ENCODE data around the gene WDR7. TPM values are rescaled to one million over a fixed set of nuclear protein-coding genes. Genes with fewer than 3 reads are reported as not detected.

Gene WDR7
- total RNA-seq, 2 donors from 2014 or later: 47.0 to 62.2 TPM

GRCh38 chr18:56967035-56967434, 315.9 kb downstream of the WDR7 start:
- H3K27ac Mint-ChIP-seq: no peak overlapping the region
- H3K4me3 Mint-ChIP-seq: no peak overlapping the region
- H3K4me1 Mint-ChIP-seq: peaks cover 5% of the 10 kb centered on the region
- DNase-seq (no peak), ATAC-seq (no peak)
- H3K36me3 Mint-ChIP-seq (ENCODE audit: low read depth): peaks cover 14% of the 10 kb centered on the region
- no peaks in the 10 kb centered on the region for H3K9me3 ChIP-seq (ENCODE audit: control insufficient read depth, low read length, poor library complexity, severe bottlenecking)
- no peaks in the 10 kb centered on the region for H3K27me3 Mint-ChIP-seq

DNA sequence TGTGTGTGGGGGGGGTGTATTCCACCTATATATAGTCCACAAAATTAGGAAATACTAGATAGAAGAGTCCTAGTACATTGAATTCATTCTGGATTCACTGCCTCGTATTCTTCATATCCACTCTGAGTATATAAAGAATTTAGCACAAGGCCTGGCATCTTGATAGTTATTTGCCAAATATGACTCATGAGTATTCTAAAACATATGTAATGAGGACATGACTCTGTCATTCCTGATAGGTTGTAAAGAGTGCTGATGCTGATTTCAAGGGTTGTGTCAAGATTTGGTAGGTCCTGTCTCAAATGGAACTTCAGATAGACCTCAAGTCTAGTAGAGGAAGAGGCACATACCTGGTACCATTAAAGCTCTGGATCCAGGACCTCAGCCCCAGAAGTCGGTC, 322.3 kb downstream of the WDR7 start:
- DNase-seq (no peak), ATAC-seq (no peak)
- peaks cover 9% of the 10 kb centered on the region for H3K4me1 Mint-ChIP-seq
- no peak overlapping the region for H3K27ac Mint-ChIP-seq
- no peak overlapping the region for H3K4me3 Mint-ChIP-seq
- no peaks in the 10 kb centered on the region for H3K9me3 ChIP-seq (ENCODE audit: control insufficient read depth, low read length, poor library complexity, severe bottlenecking)
- H3K27me3 Mint-ChIP-seq: no peaks in the 10 kb centered on the region
- H3K36me3 Mint-ChIP-seq (ENCODE audit: low read depth): peaks cover 18% of the 10 kb centered on the region

- H3K27ac Mint-ChIP-seq: no peak overlapping the region
- H3K27me3 Mint-ChIP-seq: no peaks in the 10 kb centered on the region
- DNase-seq (no peak), ATAC-seq (no peak)
- H3K9me3 ChIP-seq (ENCODE audit: control insufficient read depth, low read length, poor library complexity, severe bottlenecking): no peaks in the 10 kb centered on the region
- no peak overlapping the region for H3K4me3 Mint-ChIP-seq
- H3K36me3 Mint-ChIP-seq (ENCODE audit: low read depth): peaks cover 12% of the 10 kb centered on the region
- H3K4me1 Mint-ChIP-seq: peaks cover 5% of the 10 kb centered on the region
Measured at GRCh38 chr18:56974141-56974540, 323.0 kb downstream of the WDR7 start.

DNA sequence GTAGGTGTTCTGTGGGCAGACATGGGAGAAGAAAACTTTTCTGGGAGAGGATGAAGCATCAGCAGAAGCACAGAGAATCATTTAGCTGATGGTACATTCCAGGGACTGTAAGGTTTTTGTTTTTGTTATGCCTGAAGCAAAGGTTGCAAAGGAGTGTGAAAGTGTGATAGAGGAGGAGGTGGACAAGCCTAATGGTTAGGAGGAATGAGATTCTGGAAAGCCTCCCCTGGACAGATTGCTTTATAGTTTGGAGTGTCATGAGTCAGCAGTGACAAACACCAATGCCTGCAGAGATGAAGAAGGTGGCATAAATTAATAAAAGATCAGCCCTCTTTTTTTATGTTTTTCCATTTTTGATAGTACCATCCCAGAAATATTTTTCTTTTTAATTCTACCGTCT, 324.1 kb downstream of the WDR7 start:
- no peak overlapping the region for H3K27ac Mint-ChIP-seq
- peaks cover 5% of the 10 kb centered on the region for H3K4me1 Mint-ChIP-seq
- ATAC-seq (no peak), DNase-seq (no peak)
- no peaks in the 10 kb centered on the region for H3K27me3 Mint-ChIP-seq
- peaks cover 7% of the 10 kb centered on the region for H3K36me3 Mint-ChIP-seq (ENCODE audit: low read depth)
- no peak overlapping the region for H3K4me3 Mint-ChIP-seq
- no peaks in the 10 kb centered on the region for H3K9me3 ChIP-seq (ENCODE audit: control insufficient read depth, low read length, poor library complexity, severe bottlenecking)

GRCh38 chr18:56977309-56977708, 326.1 kb downstream of the WDR7 start:
- Mint-ChIP-seq H3K4me3 (no peak overlapping the region), H3K27me3 (no peaks in the 10 kb centered on the region), H3K4me1 (peaks cover 10% of the 10 kb centered on the region), H3K36me3 (ENCODE audit: low read depth) (peaks cover 11% of the 10 kb centered on the region), H3K27ac (no peak overlapping the region)
- ATAC-seq: no peak
- H3K9me3 ChIP-seq (ENCODE audit: control insufficient read depth, low read length, poor library complexity, severe bottlenecking): no peaks in the 10 kb centered on the region
- DNase-seq: no peak

DNA sequence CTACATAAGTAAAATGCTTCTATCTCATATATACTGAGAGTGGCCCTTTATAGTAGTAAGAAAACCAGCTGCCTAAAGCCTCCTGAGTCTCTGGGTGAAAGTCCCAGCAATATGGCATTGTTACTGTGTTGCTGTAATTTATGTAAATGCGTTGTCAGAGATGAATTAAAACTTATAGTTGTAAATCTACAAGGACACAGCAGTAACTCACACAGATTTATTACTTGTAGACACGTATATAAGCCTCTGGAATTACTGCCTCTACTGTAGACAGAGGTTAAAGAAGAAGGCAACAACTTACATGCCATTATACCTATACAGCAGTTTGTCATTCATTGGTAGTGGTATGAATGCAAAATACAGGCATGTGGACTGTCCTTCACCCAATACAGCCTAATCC, 326.6 kb downstream of the WDR7 start:
- Mint-ChIP-seq H3K27me3 (no peaks in the 10 kb centered on the region), H3K27ac (no peak overlapping the region), H3K36me3 (ENCODE audit: low read depth) (peaks cover 11% of the 10 kb centered on the region), H3K4me3 (no peak overlapping the region), H3K4me1 (peaks cover 9% of the 10 kb centered on the region)
- H3K9me3 ChIP-seq (ENCODE audit: control insufficient read depth, low read length, poor library complexity, severe bottlenecking): no peaks in the 10 kb centered on the region
- no peak for DNase-seq
- no peak for ATAC-seq

DNA sequence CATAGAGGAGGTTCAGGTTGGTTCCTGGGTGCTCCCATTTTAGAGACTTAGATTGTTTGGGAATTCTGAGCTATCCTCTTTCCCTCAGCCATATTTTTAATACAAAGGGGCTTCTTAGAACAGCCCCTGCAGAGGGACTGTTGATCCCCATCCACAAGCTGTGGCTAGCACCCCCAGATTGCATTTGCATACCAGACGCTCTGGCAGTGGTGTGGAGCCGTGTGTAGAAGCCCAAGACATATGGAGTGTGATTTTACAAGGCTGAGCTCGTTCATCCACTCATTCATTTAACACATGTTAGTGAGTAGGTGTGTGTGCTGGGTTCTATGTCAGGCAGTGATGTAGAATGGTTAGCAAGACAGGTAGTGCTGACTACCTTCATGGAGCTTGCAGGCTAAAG, 329.0 kb downstream of the WDR7 start:
- H3K27me3 Mint-ChIP-seq: no peaks in the 10 kb centered on the region
- ATAC-seq (no peak), DNase-seq (no peak)
- H3K36me3 Mint-ChIP-seq (ENCODE audit: low read depth): peaks cover 9% of the 10 kb centered on the region
- H3K9me3 ChIP-seq (ENCODE audit: control insufficient read depth, low read length, poor library complexity, severe bottlenecking): no peaks in the 10 kb centered on the region
- H3K4me3 Mint-ChIP-seq: no peak overlapping the region
- H3K4me1 Mint-ChIP-seq: peaks cover 9% of the 10 kb centered on the region
- H3K27ac Mint-ChIP-seq: no peak overlapping the region

DNA sequence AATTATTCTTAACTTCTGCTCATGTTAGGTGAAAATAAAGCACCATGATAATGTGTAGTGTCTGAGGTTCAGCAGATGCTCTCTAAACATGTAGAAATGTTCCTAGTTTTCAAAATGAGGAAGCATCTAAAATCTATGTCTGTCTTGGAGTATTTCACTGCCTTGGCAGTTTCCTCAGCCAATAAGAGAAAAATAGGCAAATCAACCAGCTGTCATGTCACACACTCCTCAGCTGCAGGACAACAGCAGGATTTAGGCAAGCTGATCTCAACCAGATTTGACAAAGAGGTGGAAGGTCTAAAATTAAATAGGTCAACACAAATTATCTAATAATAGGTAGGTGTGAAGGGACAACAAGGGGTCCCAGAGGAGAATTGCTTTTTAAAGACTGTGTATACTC, 331.6 kb downstream of the WDR7 start:
- ATAC-seq (no peak), DNase-seq (no peak)
- Mint-ChIP-seq H3K4me1 (peaks cover 9% of the 10 kb centered on the region), H3K36me3 (ENCODE audit: low read depth) (peaks cover 7% of the 10 kb centered on the region), H3K27me3 (no peaks in the 10 kb centered on the region), H3K4me3 (no peak overlapping the region), H3K27ac (no peak overlapping the region)
- H3K9me3 ChIP-seq (ENCODE audit: control insufficient read depth, low read length, poor library complexity, severe bottlenecking): no peaks in the 10 kb centered on the region

DNA sequence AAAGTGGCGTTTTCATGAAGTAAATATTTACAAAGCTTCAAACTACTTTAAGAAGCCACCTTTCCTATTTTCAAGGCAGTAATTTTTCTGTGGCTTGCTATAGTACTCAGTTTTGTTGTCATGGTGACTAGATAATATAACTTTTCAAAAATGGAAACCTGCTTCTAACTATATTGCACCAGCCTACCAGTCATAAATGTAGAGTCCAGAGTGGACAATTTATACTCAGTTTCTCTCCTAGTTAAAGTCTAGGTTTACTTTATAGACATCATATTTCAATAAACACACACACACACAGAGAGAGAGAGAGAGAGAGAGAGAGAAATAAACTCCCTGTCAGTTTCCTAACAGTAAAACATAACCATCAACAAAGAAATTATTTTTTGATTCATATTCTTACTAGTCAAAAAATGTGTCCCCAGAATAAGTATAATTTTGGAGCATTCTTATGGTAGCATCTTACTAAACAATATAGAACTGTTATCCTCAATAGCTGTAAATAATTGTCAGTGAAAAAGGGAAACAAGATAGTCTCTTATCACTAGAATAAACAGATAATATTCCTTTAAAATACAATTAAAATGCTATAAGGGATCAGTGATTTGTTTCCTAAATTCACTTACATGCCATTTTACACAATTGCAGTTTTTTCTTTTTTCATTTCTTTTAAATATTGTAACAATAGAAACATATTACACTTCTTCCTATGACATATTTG, 332.3 kb downstream of the WDR7 start:
- Mint-ChIP-seq H3K36me3 (ENCODE audit: low read depth) (peaks cover 7% of the 10 kb centered on the region), H3K27ac (no peak overlapping the region), H3K4me3 (no peak overlapping the region), H3K4me1 (peaks cover 9% of the 10 kb centered on the region), H3K27me3 (no peaks in the 10 kb centered on the region)
- H3K9me3 ChIP-seq (ENCODE audit: control insufficient read depth, low read length, poor library complexity, severe bottlenecking): no peaks in the 10 kb centered on the region
- no peak for ATAC-seq
- no peak for DNase-seq

GRCh38 chr18:56984731-56985130, 333.6 kb downstream of the WDR7 start:
- Mint-ChIP-seq H3K36me3 (ENCODE audit: low read depth) (peaks cover 7% of the 10 kb centered on the region), H3K27ac (no peak overlapping the region), H3K4me1 (peaks cover 9% of the 10 kb centered on the region), H3K27me3 (no peaks in the 10 kb centered on the region), H3K4me3 (no peak overlapping the region)
- H3K9me3 ChIP-seq (ENCODE audit: control insufficient read depth, low read length, poor library complexity, severe bottlenecking): no peaks in the 10 kb centered on the region
- ATAC-seq (no peak), DNase-seq (no peak)

DNA sequence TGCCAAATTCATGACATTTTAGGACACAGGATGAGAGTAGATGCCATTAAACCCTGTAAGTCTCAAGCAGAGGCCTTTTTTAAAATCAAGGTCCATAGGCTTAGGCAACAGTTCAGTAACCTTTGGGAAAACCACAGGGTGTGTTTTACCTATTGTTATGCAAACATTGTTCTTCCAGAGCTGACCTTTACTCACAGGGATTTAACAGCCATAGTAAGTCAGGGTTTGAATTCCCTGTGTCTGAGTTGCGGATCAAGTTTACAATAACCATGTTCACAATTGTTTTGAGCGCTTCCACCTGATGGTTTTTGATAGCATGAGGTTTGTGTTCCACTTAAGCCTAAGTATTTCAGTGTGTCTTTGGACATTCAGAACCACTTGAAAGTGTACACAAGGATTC, 335.7 kb downstream of the WDR7 start:
- no peaks in the 10 kb centered on the region for H3K9me3 ChIP-seq (ENCODE audit: control insufficient read depth, low read length, poor library complexity, severe bottlenecking)
- no peaks in the 10 kb centered on the region for H3K4me1 Mint-ChIP-seq
- peaks cover 3% of the 10 kb centered on the region for H3K36me3 Mint-ChIP-seq (ENCODE audit: low read depth)
- no peaks in the 10 kb centered on the region for H3K27me3 Mint-ChIP-seq
- DNase-seq: no peak
- ATAC-seq: no peak
- no peak overlapping the region for H3K27ac Mint-ChIP-seq
- no peak overlapping the region for H3K4me3 Mint-ChIP-seq

DNA sequence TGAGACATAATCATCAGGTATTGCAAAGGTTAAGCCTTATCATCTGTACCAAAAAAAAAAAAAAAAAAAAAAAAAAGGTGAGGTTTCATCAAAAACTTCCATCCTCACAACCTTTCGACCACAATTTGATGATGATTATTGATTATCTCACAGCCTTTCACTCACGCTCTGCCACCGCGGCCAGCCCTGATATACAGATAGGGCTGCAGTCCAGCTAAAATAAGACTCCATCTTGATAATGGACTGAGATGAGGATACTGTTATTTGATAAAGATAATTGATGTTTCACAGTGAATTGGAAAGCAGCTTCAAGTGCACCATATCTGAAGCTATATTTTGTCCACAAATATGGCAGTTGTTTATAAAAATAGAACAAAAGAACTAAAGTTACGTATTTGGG, 336.1 kb downstream of the WDR7 start:
- peaks cover 3% of the 10 kb centered on the region for H3K36me3 Mint-ChIP-seq (ENCODE audit: low read depth)
- H3K9me3 ChIP-seq (ENCODE audit: control insufficient read depth, low read length, poor library complexity, severe bottlenecking): no peaks in the 10 kb centered on the region
- DNase-seq (no peak), ATAC-seq (no peak)
- H3K4me3 Mint-ChIP-seq: no peak overlapping the region
- no peaks in the 10 kb centered on the region for H3K27me3 Mint-ChIP-seq
- H3K4me1 Mint-ChIP-seq: peaks cover 3% of the 10 kb centered on the region
- H3K27ac Mint-ChIP-seq: no peak overlapping the region

- H3K27ac Mint-ChIP-seq: no peak overlapping the region
- H3K36me3 Mint-ChIP-seq (ENCODE audit: low read depth): peaks cover 3% of the 10 kb centered on the region
- no peak for DNase-seq
- no peaks in the 10 kb centered on the region for H3K9me3 ChIP-seq (ENCODE audit: control insufficient read depth, low read length, poor library complexity, severe bottlenecking)
- H3K27me3 Mint-ChIP-seq: no peaks in the 10 kb centered on the region
- no peak overlapping the region for H3K4me3 Mint-ChIP-seq
- no peak for ATAC-seq
- peaks cover 3% of the 10 kb centered on the region for H3K4me1 Mint-ChIP-seq
Measured at GRCh38 chr18:56988022-56988421, 336.9 kb downstream of the WDR7 start.

GRCh38 chr18:56990678-56991077, 339.5 kb downstream of the WDR7 start:
- H3K4me3 Mint-ChIP-seq: no peak overlapping the region
- H3K27ac Mint-ChIP-seq: peak overlapping the region; percentile 4
- no peaks in the 10 kb centered on the region for H3K9me3 ChIP-seq (ENCODE audit: control insufficient read depth, low read length, poor library complexity, severe bottlenecking)
- H3K36me3 Mint-ChIP-seq (ENCODE audit: low read depth): peaks cover 3% of the 10 kb centered on the region
- ATAC-seq: no peak
- H3K27me3 Mint-ChIP-seq: no peaks in the 10 kb centered on the region
- peaks cover 5% of the 10 kb centered on the region for H3K4me1 Mint-ChIP-seq
- no peak for DNase-seq
